ENCODE data around the gene LYSET.

The LYSET gene

GRCh38 chr14:93150227-93151208 lies 34.6 kb upstream of the LYSET start:
- H3K4me3 ChIP-seq (ENCODE audit: low read length in 2 of 2) = no peak overlapping the region
- no peak overlapping the region for H2BK15ac ChIP-seq (ENCODE audit: low read length)
- DNase-seq (ENCODE audit: low spot score) = no peak
- no peak overlapping the region for H3K4ac ChIP-seq (ENCODE audit: low read length)
- H3K9ac ChIP-seq (ENCODE audit: low read depth, low read length, poor library complexity) = no peak overlapping the region
- H4K8ac ChIP-seq (ENCODE audit: low read depth, low read length) = peak overlapping the region; percentile 94
- H3K4me2 ChIP-seq (ENCODE audit: insufficient read depth, low read length, poor library complexity, severe bottlenecking) = no peak overlapping the region
- H3K4me1 ChIP-seq (ENCODE audit: control insufficient read depth in 2 of 2, insufficient read depth in 1 of 2, low read depth in 1 of 2, low read length in 2 of 2) = peaks cover 4 to 6% of the 10 kb centered on the region in 2 donors
- H3K27ac ChIP-seq (replicated peaks; ENCODE audit: low read length) = no peak overlapping the region
- H3K36me3 ChIP-seq (replicated peaks in 1 of 2; ENCODE audit: control insufficient read depth in 2 of 2, insufficient read depth in 2 of 2, low read length in 2 of 2) = no peaks in the 10 kb centered on the region
- no peak overlapping the region for H2BK5ac ChIP-seq (ENCODE audit: low read length)
- no peaks in the 10 kb centered on the region for H3K27me3 ChIP-seq (ENCODE audit: control insufficient read depth in 3 of 3, insufficient read depth in 3 of 3, low read depth in 1 of 3, low read length in 3 of 3)
- no peak overlapping the region for H2AFZ ChIP-seq (ENCODE audit: low read length)
- WGBS, 2 donors (ENCODE audit: extremely low coverage in 2 of 2, insufficient read length in 2 of 2, insufficient replicate concordance in 1 of 2) = no CpG with 5 or more reads among the region's 16 CpGs
- no peak overlapping the region for H3K18ac ChIP-seq (ENCODE audit: low read length)
- H3K9me3 ChIP-seq (replicated peaks in 1 of 2; ENCODE audit: control insufficient read depth in 2 of 2, insufficient read depth in 1 of 2, low read depth in 1 of 2, low read length in 2 of 2) = no peaks in the 10 kb centered on the region
- H2AK5ac ChIP-seq (ENCODE audit: low read depth, low read length) = no peak overlapping the region
- no peaks in the 10 kb centered on the region for H3K79me1 ChIP-seq (ENCODE audit: low read depth, low read length)
- H3K14ac ChIP-seq (ENCODE audit: low read length) = no peak overlapping the region
- no peak overlapping the region for H3K23ac ChIP-seq (ENCODE audit: low read depth, low read length, poor library complexity)
- H4K91ac ChIP-seq (ENCODE audit: low read depth, low read length, poor library complexity) = no peak overlapping the region
- H2BK12ac ChIP-seq (ENCODE audit: low read length) = no peak overlapping the region
- H2BK120ac ChIP-seq (ENCODE audit: low read depth, low read length) = no peak overlapping the region

DNA sequence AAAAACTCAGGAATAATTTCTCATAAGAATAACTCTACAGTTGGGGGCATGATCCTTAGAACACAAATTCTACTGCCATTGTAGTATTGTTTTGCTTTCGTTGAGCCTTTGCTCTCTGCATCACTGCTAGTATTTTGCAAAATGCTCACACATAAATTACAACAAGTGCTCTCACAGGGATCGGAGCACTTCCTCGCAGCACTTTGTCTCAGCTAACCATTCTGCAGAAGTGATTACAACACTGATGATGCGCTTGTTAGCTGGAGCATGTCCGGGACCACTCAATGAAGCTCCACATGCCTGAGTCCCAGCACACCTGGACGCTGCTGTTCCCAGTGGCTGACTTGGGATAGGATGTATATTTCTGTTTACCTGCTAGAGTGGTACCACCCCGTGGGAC lies 32.0 kb upstream of the LYSET start:
- H3K4me2 ChIP-seq (ENCODE audit: insufficient read depth, low read length, poor library complexity, severe bottlenecking) = no peak overlapping the region
- DNase-seq (ENCODE audit: low spot score) = no peak
- no peak overlapping the region for H3K23ac ChIP-seq (ENCODE audit: low read depth, low read length, poor library complexity)
- no peak overlapping the region for H3K27ac ChIP-seq (replicated peaks; ENCODE audit: low read length)
- no peak overlapping the region for H3K4me3 ChIP-seq (ENCODE audit: low read length in 2 of 2)
- no peak overlapping the region for H3K4ac ChIP-seq (ENCODE audit: low read length)
- no peaks in the 10 kb centered on the region for H3K36me3 ChIP-seq (replicated peaks in 1 of 2; ENCODE audit: control insufficient read depth in 2 of 2, insufficient read depth in 2 of 2, low read length in 2 of 2)
- no peak overlapping the region for H2BK15ac ChIP-seq (ENCODE audit: low read length)
- no peak overlapping the region for H4K91ac ChIP-seq (ENCODE audit: low read depth, low read length, poor library complexity)
- no peak overlapping the region for H4K8ac ChIP-seq (ENCODE audit: low read depth, low read length)
- no peaks in the 10 kb centered on the region for H3K79me1 ChIP-seq (ENCODE audit: low read depth, low read length)
- no peaks in the 10 kb centered on the region for H3K27me3 ChIP-seq (ENCODE audit: control insufficient read depth in 3 of 3, insufficient read depth in 3 of 3, low read depth in 1 of 3, low read length in 3 of 3)
- H2BK5ac ChIP-seq (ENCODE audit: low read length) = no peak overlapping the region
- H2BK120ac ChIP-seq (ENCODE audit: low read depth, low read length) = no peak overlapping the region
- H3K9ac ChIP-seq (ENCODE audit: low read depth, low read length, poor library complexity) = no peak overlapping the region
- H2AK5ac ChIP-seq (ENCODE audit: low read depth, low read length) = no peak overlapping the region
- no peak overlapping the region for H3K18ac ChIP-seq (ENCODE audit: low read length)
- no CpG with 5 or more reads among the region's 7 CpGs for WGBS, 2 donors (ENCODE audit: extremely low coverage in 2 of 2, insufficient read length in 2 of 2, insufficient replicate concordance in 1 of 2)
- no peak overlapping the region for H3K14ac ChIP-seq (ENCODE audit: low read length)
- H3K9me3 ChIP-seq (replicated peaks in 1 of 2; ENCODE audit: control insufficient read depth in 2 of 2, insufficient read depth in 1 of 2, low read depth in 1 of 2, low read length in 2 of 2) = no peaks in the 10 kb centered on the region
- H2BK12ac ChIP-seq (ENCODE audit: low read length) = no peak overlapping the region
- peaks cover 4 to 6% of the 10 kb centered on the region in 2 donors for H3K4me1 ChIP-seq (ENCODE audit: control insufficient read depth in 2 of 2, insufficient read depth in 1 of 2, low read depth in 1 of 2, low read length in 2 of 2)
- H2AFZ ChIP-seq (ENCODE audit: low read length) = no peak overlapping the region

- Histone ChIP-seq H4K8ac (ENCODE audit: low read depth, low read length) (no peak overlapping the region), H3K4me1 (ENCODE audit: control insufficient read depth in 2 of 2, insufficient read depth in 1 of 2, low read depth in 1 of 2, low read length in 2 of 2) (peaks cover under 1 to 2% of the 10 kb centered on the region in 2 donors), H2AFZ (ENCODE audit: low read length) (no peak overlapping the region), H2BK15ac (ENCODE audit: low read length) (no peak overlapping the region), H3K4ac (ENCODE audit: low read length) (no peak overlapping the region), H3K14ac (ENCODE audit: low read length) (no peak overlapping the region), H2BK12ac (ENCODE audit: low read length) (no peak overlapping the region), H3K18ac (ENCODE audit: low read length) (no peak overlapping the region), H2BK120ac (ENCODE audit: low read depth, low read length) (no peak overlapping the region), H3K9me3 (replicated peaks in 1 of 2; ENCODE audit: control insufficient read depth in 2 of 2, insufficient read depth in 1 of 2, low read depth in 1 of 2, low read length in 2 of 2) (no peaks in the 10 kb centered on the region), H3K27ac (replicated peaks; ENCODE audit: low read length) (no peak overlapping the region), H3K4me3 (ENCODE audit: low read length in 2 of 2) (no peak overlapping the region), H4K91ac (ENCODE audit: low read depth, low read length, poor library complexity) (no peak overlapping the region), H3K23ac (ENCODE audit: low read depth, low read length, poor library complexity) (no peak overlapping the region), H3K27me3 (ENCODE audit: control insufficient read depth in 3 of 3, insufficient read depth in 3 of 3, low read depth in 1 of 3, low read length in 3 of 3) (no peaks in the 10 kb centered on the region), H3K9ac (ENCODE audit: low read depth, low read length, poor library complexity) (no peak overlapping the region), H2AK5ac (ENCODE audit: low read depth, low read length) (no peak overlapping the region), H2BK5ac (ENCODE audit: low read length) (no peak overlapping the region), H3K4me2 (ENCODE audit: insufficient read depth, low read length, poor library complexity, severe bottlenecking) (no peak overlapping the region), H3K79me1 (ENCODE audit: low read depth, low read length) (no peaks in the 10 kb centered on the region), H3K36me3 (replicated peaks in 1 of 2; ENCODE audit: control insufficient read depth in 2 of 2, insufficient read depth in 2 of 2, low read length in 2 of 2) (no peaks in the 10 kb centered on the region)
- WGBS, 2 donors (ENCODE audit: extremely low coverage in 2 of 2, insufficient read length in 2 of 2, insufficient replicate concordance in 1 of 2) = no CpG with 5 or more reads among the region's 2 CpGs
- DNase-seq (ENCODE audit: low spot score) = no peak
These were observed 29.4 kb upstream of the LYSET start for GRCh38 chr14:93155667-93156066.

- Histone ChIP-seq H2BK12ac (ENCODE audit: low read length) (no peak overlapping the region), H2BK5ac (ENCODE audit: low read length) (peak overlapping the region; percentile 7), H3K9ac (ENCODE audit: low read depth, low read length, poor library complexity) (peak overlapping the region; percentile 32), H2AFZ (ENCODE audit: low read length) (peak overlapping the region; percentile 59), H4K8ac (ENCODE audit: low read depth, low read length) (no peak overlapping the region), H3K27ac (replicated peaks; ENCODE audit: low read length) (no peak overlapping the region), H3K4ac (ENCODE audit: low read length) (no peak overlapping the region), H2BK120ac (ENCODE audit: low read depth, low read length) (no peak overlapping the region), H2AK5ac (ENCODE audit: low read depth, low read length) (peak overlapping the region; percentile 63), H3K4me3 (ENCODE audit: low read length in 2 of 2) (no peak overlapping the region), H3K4me1 (ENCODE audit: control insufficient read depth in 2 of 2, insufficient read depth in 1 of 2, low read depth in 1 of 2, low read length in 2 of 2) (no peaks in the 10 kb centered on the region), H3K79me1 (ENCODE audit: low read depth, low read length) (no peaks in the 10 kb centered on the region), H4K91ac (ENCODE audit: low read depth, low read length, poor library complexity) (peak overlapping the region; percentile 33), H2BK15ac (ENCODE audit: low read length) (no peak overlapping the region), H3K27me3 (ENCODE audit: control insufficient read depth in 3 of 3, insufficient read depth in 3 of 3, low read depth in 1 of 3, low read length in 3 of 3) (no peaks in the 10 kb centered on the region), H3K36me3 (replicated peaks in 1 of 2; ENCODE audit: control insufficient read depth in 2 of 2, insufficient read depth in 2 of 2, low read length in 2 of 2) (no peaks in the 10 kb centered on the region), H3K14ac (ENCODE audit: low read length) (no peak overlapping the region), H3K23ac (ENCODE audit: low read depth, low read length, poor library complexity) (no peak overlapping the region), H3K18ac (ENCODE audit: low read length) (no peak overlapping the region), H3K4me2 (ENCODE audit: insufficient read depth, low read length, poor library complexity, severe bottlenecking) (no peak overlapping the region), H3K9me3 (replicated peaks in 1 of 2; ENCODE audit: control insufficient read depth in 2 of 2, insufficient read depth in 1 of 2, low read depth in 1 of 2, low read length in 2 of 2) (no peaks in the 10 kb centered on the region)
- no CpG with 5 or more reads among the region's 8 CpGs for WGBS, 2 donors (ENCODE audit: extremely low coverage in 2 of 2, insufficient read length in 2 of 2, insufficient replicate concordance in 1 of 2)
- DNase-seq (ENCODE audit: low spot score) = no peak
These were observed 28.3 kb upstream of the LYSET start for GRCh38 chr14:93156693-93157369.

Data from neuronal stem cell (in vitro differentiated cells).